ENCODE data around the gene SELENOW. TPM values are rescaled to one million over a fixed set of nuclear protein-coding genes. Genes with fewer than 3 reads are reported as not detected.
"Not testable (repeated sequence)": the region's sequence is repeated elsewhere in the genome, so short reads cannot be mapped to it uniquely, and the experiment has no call there.

SELENOW gene
- total RNA-seq, 1 donor from 2014 or later = 152 TPM

GRCh38 chr19:47756953-47757608, 21.4 kb upstream of the SELENOW start:
- no peak for ATAC-seq

GRCh38 chr19:47757617-47758442, 20.7 kb upstream of the SELENOW start:
- no peak for ATAC-seq

GRCh38 chr19:47758443-47758804, 20.1 kb upstream of the SELENOW start:
- no peak for ATAC-seq

- no peak for ATAC-seq
These were observed 17.9 kb upstream of the SELENOW start for GRCh38 chr19:47760632-47760999.

- no peak for ATAC-seq
These were observed 16.9 kb upstream of the SELENOW start for GRCh38 chr19:47761566-47761965.

GRCh38 chr19:47762151-47762550, 16.4 kb upstream of the SELENOW start:
- ATAC-seq = no peak

- peak; percentile 23 for ATAC-seq
These were observed 15.7 kb upstream of the SELENOW start for GRCh38 chr19:47762615-47763308.

- ATAC-seq = not testable (repeated sequence)
These were observed 13.8 kb upstream of the SELENOW start for GRCh38 chr19:47764705-47765104.

GRCh38 chr19:47765523-47766358, 12.8 kb upstream of the SELENOW start:
- peak; percentile 58 for ATAC-seq

GRCh38 chr19:47766359-47766620, 12.2 kb upstream of the SELENOW start:
- ATAC-seq = no peak

- ATAC-seq = no peak
These were observed 11.8 kb upstream of the SELENOW start for GRCh38 chr19:47766670-47767069.

GRCh38 chr19:47767349-47767748, 11.2 kb upstream of the SELENOW start:
- no peak for ATAC-seq

GRCh38 chr19:47768604-47769003, 9.9 kb upstream of the SELENOW start:
- no peak for ATAC-seq

GRCh38 chr19:47769534-47769933, 9.0 kb upstream of the SELENOW start:
- ATAC-seq = no peak

- not testable (repeated sequence) for ATAC-seq
These were observed 7.2 kb upstream of the SELENOW start for GRCh38 chr19:47771291-47771690.

GRCh38 chr19:47776568-47776967, 1.9 kb upstream of the SELENOW start:
- ATAC-seq = peak; percentile 66

GRCh38 chr19:47777245-47778048, 1.1 kb upstream of the SELENOW start:
- not testable (repeated sequence) for ATAC-seq

- ATAC-seq = peak; percentile 2
These were observed 450 bp downstream of the SELENOW start for GRCh38 chr19:47778954-47779351.

- ATAC-seq = no peak
These were observed 1.2 kb downstream of the SELENOW start for GRCh38 chr19:47779524-47780214.

GRCh38 chr19:47780215-47780551, 1.7 kb downstream of the SELENOW start:
- no peak for ATAC-seq

GRCh38 chr19:47781590-47782262, 3.2 kb downstream of the SELENOW start:
- ATAC-seq = no peak

Measured in esophagus mucosa (tissue), 1 donor.